ENCODE measurements around the gene ERMAP.

Gene ERMAP

DNA sequence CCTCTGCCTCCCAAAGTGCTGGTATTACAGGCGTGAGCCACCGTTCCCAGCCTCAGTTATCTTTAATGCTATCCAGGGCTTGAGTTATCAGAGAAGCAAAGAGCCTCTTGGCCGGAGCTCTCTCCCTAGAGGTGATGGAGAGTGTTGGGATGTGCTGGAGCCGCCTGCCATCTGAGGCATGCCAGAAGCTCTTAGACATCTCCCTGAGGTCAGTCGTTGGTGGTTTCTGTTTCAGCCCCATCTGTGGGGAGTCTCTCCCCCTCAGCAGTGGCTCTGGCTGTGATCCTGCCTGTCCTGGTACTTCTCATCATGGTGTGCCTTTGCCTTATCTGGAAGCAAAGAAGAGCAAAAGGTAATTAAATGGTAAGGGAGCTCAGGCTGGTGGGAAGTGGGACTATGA lies 17.9 kb downstream of the ERMAP start:
- H3K4me3 ChIP-seq (ENCODE audit: low read depth, low read length), result no peak overlapping the region
- TF ChIP-seq, protein P1, sequence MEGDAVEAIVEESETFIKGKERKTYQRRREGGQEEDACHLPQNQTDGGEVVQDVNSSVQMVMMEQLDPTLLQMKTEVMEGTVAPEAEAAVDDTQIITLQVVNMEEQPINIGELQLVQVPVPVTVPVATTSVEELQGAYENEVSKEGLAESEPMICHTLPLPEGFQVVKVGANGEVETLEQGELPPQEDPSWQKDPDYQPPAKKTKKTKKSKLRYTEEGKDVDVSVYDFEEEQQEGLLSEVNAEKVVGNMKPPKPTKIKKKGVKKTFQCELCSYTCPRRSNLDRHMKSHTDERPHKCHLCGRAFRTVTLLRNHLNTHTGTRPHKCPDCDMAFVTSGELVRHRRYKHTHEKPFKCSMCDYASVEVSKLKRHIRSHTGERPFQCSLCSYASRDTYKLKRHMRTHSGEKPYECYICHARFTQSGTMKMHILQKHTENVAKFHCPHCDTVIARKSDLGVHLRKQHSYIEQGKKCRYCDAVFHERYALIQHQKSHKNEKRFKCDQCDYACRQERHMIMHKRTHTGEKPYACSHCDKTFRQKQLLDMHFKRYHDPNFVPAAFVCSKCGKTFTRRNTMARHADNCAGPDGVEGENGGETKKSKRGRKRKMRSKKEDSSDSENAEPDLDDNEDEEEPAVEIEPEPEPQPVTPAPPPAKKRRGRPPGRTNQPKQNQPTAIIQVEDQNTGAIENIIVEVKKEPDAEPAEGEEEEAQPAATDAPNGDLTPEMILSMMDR (IDR thresholded peaks at IDR 0.05; ENCODE audit: low read depth, low read length), result no peak

DNA sequence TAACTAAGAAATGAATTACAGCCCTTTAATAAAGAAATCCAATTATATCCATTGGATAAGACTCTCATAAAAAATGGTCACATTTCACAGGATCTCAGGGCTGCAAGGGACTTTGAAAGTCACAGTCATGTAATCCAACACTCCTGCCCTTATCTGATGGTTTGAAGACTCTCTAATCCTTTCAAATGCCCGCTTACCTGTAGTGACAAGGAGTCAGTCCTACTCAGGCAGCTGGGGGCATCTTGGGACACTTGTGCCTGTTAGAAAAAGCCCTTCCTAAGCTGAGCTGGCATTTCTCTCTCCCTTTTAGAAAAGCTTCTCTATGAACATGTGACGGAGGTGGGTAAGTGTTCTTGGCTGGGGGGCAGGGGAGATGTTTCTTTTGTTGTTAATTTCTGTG lies 18.5 kb downstream of the ERMAP start:
- TF ChIP-seq, protein P1 (IDR thresholded peaks at IDR 0.05; ENCODE audit: low read depth, low read length), result no peak
- H3K4me3 ChIP-seq (ENCODE audit: low read depth, low read length), result no peak overlapping the region

DNA sequence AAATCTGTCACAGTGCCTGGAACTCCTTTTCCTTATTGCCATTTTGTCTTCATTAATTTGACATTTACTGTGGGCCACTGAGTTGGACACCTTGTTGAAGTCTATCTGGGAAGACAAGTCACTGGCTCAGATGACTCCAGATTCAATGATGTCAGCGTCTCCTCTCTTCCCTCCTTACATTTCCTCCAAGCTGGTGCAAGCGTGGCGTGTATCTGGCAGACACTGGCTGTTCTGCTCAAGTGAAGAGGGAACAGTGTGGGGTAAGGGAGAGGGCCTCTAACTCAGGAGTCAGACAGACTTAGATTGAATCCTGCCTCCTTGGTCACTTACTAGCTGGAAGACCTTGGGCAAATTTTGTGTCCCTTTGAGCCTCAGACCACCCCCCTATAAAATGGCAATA lies 20.8 kb downstream of the ERMAP start:
- TF ChIP-seq, protein P1 (IDR thresholded peaks at IDR 0.05; ENCODE audit: low read depth, low read length), result no peak

DNA sequence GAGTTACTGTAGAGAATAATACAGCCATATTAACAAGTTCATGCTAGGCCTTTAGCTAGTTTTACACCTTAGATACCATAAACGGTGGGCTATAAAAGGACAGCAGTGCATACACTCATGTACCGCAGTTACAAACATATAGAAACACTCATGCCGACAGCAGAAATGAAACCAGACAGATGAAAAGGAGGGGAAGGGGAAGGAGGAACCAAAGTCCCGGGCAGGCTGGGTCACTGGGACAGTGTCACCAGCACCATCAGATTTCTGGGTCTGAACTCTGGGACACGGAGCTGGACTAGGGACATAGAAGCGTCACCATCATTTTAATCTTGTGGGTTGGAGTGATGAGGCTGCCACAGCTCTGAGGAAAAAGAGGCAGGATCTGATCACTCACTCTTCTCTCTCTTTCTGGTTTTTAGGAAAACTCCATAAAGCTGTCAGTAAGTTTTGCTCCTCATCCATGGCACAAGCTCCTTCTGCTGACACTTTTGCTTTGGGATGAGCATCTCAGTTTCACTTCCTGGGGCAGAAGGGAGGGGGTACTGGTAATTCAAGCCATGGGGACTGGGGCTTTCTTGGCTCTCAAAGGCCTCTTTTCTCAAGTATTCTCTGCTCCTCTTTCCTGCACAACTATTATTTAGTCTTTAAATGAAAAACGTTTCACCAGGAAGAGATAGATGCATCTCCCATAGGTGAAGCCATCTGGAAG lies 21.7 kb downstream of the ERMAP start:
- no peak overlapping the region for H3K4me3 ChIP-seq (ENCODE audit: low read depth, low read length)
- TF ChIP-seq, protein P1 (IDR thresholded peaks at IDR 0.05; ENCODE audit: low read depth, low read length), result no peak

More for the DNA sequence above, 20.8 kb downstream of the ERMAP start:
- no peak overlapping the region for H3K4me3 ChIP-seq (ENCODE audit: low read depth, low read length)

DNA sequence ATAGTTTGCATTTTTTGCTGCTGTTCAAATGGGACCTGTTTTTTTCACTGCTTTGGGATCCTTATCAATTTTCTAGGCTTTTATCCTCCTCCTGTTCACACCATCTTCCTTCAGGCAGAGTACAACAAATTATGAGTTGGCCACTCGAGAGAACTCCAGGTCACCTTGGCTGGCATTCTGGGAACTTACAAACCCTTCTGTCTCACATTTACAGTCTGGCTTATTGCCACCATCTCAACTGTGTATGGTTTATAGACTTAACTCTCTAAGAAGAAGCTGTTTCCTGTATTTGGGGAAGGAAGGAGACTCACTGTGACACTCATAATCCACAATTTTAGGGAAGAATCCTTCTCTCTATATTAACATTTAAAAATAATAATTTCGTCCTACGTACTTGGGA lies 24.1 kb downstream of the ERMAP start:
- H3K4me3 ChIP-seq (ENCODE audit: low read depth, low read length), result no peak overlapping the region
- TF ChIP-seq, protein P1 (IDR thresholded peaks at IDR 0.05; ENCODE audit: low read depth, low read length), result no peak

DNA sequence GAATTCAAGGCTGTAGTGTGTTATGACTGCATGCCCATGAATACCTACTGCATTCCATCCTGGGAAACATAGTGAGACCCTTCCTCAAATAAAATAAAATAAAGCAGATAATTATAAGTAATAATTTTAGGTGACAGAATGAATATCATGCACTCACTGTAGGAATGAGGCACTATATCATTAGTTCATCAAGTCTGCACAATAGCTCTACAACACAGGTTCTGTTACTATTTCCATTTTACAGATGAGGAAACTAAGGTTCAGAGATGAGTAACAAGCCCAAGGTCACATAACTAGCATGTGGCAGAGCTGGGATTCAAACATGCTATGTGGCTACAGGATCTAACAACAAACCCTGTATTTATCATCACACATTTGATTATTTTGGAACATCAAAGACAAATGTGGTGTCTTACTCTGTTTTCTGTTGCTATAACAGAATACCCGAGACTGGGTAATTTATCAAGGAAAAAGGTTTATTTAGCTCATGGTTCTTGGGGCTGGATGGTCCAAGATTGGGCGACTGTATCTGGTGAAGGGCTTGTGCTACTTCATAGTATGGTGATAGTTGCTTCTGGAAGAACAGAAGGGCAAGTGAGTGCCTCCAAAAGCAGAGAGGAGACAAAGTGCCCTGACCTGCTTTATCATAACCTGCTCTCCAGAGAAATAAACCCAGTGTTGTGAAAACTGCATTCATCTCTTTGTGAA lies 24.7 kb downstream of the ERMAP start:
- TF ChIP-seq, protein P1 (IDR thresholded peaks at IDR 0.05; ENCODE audit: low read depth, low read length), result no peak
- no peak overlapping the region for H3K4me3 ChIP-seq (ENCODE audit: low read depth, low read length)

DNA sequence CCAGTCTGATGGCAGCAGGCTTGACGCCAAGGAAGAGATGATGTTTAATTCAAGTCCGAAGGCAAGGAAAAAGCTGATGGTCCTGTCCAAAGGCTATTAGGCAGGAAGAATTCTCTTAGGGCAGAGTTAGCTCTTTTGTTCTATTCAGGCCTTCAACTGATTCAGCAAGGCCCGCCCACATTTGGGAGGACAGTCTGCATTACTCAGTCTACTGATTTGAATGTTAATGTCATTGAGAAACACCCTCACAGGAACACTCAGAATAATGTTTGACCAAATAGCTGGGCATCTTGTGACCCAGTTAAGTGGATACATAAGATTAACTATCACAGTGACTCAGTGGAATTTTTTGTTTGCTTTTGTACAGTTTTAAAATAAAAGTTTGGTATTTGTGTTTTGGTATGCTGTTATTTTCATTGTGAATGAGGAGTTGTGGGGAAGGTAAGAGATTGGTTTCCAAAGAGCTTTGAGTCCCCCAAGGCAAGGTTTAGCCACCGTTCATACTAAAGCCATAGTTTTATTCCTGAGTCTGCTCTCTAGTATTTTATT lies 27.7 kb downstream of the ERMAP start:
- no peak overlapping the region for H3K4me3 ChIP-seq (ENCODE audit: low read depth, low read length)
- TF ChIP-seq, protein P1 (IDR thresholded peaks at IDR 0.05; ENCODE audit: low read depth, low read length), result no peak

All from WI38 (cell line).